GM18520 (cell line): ENCODE data around the gene SSTR4.

Experiments used
- ATAC-seq: cut with Tn5 transposase; IDR thresholded peaks from one replicate; pipeline ENCODE4 v1.9.1; 2021; ENCODE audit not compliant: unreplicated experiment

The SSTR4 gene

GRCh38 chr20:23039885-23040508, 4.9 kb downstream of the SSTR4 start:
- no peak for ATAC-seq

DNA sequence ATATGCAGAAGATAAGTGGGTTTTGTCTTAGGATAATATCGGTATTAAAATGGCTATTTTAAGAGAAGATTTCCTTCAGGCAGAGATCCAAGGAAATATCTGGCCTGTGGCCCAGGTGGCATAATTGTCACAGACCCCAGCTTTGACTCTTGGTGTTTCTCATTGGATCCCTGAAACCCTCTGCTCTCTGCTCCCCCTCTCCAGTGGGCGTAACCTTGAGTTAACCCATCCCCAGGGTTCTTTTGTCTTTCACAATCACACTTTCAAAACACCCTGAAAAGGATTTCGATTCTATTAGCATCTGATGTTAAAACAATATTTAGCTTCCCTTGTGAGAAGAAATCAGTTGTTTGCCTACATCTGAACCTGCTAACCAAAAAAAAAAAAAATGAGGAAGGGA, 7.2 kb downstream of the SSTR4 start:
- no peak for ATAC-seq

DNA sequence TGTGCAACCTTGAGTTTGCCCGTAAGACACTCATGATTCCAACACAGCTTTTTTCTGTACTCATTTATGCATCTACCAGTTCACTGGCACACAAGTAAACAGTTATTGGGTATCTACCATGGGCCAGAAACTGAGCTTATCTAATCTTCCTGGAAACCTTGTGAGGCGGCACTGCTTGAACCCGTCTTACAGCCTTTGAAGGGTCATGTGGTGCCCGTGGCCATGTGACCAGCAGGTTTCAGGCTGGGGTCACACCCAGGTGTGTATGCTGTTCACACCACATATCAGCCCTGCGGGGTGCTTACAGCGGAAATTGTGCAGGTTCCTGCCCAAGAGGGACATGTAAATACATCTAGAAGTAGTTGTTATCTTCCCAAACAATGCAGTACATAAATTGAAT, 8.3 kb downstream of the SSTR4 start:
- ATAC-seq = no peak

DNA sequence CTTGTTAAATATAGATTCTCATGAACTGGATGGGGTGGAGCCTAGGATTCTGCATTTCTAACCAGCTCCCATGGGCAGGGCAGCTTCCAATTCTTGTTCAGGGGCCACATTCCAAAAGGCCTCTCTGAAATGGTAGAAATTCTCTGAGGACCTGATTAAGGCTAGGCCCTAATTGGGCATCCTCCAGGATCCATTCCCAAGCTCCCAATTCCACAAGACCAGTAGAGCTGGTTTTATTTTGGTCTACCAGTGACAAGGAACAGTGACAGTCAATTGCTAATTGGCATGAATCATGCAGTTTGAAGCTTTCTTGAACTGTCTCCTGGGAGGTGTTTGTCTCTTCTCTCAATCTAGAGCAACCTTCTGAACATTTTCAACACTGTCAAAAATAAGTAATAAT, 11.3 kb downstream of the SSTR4 start:
- ATAC-seq = no peak

DNA sequence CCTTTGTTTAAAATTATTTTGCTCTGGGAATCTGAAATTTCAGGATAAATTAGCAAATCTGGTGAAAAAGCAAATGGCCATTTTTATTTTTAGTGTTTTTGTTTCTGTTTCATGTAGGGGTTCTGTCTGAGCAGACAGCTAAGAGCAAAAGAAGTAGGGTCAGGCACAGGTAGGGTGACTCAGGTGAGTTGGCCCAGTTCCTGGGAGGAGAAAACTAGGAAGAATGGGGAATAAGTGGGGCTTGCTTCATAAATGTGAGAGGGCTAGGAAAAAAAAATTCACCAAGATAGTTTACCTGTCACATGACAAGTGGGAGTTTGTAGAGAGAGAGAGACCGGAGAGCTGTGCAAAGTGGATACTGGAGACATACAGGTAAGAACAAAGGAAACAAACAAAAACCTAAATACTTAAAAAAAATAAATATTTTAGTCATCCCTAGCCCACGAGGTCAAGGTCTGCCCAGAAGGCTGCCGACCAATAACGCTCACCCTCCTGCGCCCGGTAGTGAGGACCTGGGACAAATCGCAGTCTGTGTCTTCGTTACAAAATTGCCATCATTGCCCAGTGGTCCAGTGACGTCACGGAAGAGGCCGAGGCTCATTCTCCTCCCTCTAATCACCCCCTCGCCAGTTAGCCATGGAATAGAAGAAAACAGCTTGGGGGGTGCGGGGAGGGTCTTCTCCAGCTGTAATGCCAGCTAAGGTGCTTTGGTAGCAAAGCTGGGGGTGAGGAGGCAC, 12.1 kb downstream of the SSTR4 start:
- ATAC-seq = no peak

DNA sequence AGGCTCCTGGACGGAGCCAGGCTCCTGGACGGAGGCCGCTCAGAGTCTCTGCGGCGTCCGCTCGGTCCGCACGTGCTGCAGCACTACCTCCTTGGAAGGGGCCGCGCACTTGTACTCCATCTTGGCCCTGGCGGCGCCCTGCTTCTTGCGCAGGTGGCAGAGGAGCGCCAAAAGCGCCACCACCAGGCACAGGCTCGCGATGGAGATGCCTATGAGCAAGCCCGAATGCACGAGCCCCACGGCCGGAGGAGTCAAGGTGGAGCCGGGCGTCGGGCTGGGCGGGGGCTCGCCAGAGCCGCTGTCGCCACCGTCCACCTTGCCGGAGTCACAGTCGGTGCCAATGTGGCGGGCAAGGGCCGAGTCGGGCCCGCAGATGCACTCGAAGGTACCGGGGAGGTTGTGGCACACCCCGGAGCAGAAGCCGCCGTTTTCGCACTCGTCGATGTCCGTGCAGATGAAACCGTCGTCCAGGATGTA, 12.7 kb downstream of the SSTR4 start:
- no peak for ATAC-seq

DNA sequence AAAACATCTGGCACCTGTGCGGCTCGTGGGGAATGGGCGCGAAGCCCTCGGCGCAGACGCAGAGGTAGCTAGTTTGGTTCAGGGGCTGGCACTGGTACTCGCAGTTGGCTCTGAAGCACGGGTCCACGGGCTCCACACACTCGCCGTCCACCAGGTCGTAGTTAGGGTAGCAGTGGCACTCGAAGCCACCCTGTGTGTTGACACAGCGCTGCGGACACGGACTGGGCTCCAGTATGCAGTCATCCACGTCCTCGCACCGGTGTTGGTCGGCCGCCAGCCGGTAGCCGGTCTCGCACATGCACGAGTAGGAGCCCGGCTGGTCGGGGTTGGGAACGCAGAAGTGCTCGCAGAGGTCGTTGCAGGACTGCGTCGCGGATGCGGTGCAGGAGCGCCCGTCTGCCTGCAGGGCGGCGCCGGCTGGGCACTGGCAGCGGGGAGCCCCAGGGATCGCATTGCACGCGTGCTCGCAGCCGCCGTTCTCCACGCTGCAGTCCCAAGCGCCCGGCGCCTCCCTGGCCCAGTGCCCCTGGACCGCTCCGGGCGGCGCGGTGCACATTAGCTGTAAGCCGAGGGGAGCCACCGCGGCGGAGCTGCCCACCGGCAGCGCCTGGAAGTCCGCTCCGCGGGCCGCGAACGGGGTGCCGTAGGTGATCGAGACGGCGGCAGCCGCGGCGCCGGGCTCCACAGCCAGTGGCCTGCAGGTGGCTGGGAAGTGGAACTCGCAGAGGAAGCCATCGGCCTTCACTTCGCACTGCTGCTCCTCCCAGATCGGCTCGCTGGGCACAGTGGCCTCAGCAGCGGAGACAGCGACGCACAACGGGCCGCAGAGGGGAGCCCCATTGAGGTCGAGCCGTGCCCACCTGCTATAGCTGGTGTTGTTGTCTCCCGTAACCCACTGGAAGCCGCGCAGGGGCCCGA, 13.4 kb downstream of the SSTR4 start:
- no peak for ATAC-seq

DNA sequence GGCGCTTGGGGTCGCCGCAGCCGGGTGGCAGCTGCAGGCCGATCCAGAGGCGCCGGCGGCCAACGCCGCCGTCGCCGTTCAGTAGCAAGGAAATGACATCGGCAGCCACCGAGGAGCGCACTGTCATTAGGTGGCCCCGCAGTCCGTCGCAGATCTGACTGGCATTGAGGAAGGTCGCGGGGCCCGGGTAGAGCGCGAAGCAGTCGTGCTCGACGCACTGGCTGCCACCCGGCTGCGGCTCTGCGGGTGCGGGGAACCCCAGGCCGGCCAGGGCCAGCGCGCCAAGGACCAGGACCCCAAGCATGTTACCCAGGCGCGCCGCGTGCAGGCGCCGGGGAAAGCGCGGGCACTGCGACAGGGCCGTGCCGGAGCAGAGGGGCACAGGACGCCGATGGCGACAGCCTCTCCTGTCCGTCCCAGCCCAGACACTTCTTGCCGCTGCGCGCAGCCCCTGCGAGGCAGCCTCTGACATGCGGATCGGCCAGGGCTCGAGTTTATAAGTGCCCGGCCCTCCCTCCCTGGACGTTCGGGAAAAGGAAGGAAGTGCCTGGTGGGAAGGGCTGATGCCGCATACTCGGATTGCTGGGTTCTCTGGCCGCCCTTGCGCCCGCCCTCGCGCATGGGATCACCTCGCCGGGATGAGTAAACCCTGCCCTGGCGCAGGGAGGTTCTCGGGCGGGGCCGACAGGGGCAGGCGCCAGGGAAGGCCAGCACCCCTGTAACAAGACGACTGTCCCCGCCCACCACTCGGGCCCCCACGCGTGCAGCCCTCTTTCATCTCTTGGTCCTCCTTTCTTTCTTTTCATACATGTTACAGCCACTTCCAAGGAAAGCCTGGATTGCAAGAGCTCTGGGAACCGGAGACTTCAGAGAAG, 14.3 kb downstream of the SSTR4 start, which contains the start of gene THBD:
Gene THBD, minus strand, starts transcription at position 472 of the 875 bp plus-strand sequence. Its CDS starts 168 bp downstream, at position 304.
- no peak for ATAC-seq

GRCh38 chr20:23050076-23050838, 15.1 kb downstream of the SSTR4 start:
- no peak for ATAC-seq

- no peak for ATAC-seq
Observed at GRCh38 chr20:23050847-23051627, 15.9 kb downstream of the SSTR4 start.

- ATAC-seq = no peak
Observed at GRCh38 chr20:23052904-23053303, 17.8 kb downstream of the SSTR4 start.

DNA sequence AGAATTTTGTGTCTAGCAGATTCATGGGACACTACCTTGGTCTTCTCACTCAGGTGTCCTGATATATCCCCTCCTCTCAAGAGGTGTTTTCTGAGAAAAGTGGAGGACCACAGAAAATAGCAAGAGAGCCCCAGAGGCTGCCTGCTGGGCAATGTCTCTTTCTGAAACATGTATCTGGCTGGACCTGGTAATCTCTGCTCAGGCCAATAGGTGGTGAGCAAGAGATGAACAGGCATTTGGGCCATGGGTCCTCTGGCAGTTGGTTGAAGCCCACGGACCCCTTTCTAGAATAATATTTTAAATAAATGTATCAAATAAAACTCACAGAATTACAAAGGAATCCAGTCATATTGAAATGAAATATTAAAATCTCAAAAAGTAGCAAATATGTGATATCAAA, 23.1 kb downstream of the SSTR4 start:
- no peak for ATAC-seq

DNA sequence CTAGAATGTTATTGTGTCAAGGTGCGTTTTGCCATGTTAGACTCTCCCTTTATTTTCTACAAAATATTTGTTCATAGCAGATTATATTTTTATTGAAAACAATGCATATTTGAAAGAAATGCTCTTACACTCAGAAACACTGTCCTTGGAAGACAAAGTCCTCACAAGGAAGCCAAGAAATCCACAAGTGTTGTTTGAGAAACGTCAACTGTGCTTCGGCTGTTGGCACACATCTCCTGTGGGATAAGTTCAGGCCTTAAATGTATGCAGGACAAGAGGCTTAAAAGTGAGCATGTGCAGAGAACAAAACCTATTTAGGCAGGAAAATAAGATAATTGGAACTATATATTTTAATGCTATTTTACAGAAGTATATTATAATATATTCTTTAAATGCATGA, 23.9 kb downstream of the SSTR4 start:
- no peak for ATAC-seq

- ATAC-seq = no peak
Observed at GRCh38 chr20:23059846-23060245, 24.7 kb downstream of the SSTR4 start.

DNA sequence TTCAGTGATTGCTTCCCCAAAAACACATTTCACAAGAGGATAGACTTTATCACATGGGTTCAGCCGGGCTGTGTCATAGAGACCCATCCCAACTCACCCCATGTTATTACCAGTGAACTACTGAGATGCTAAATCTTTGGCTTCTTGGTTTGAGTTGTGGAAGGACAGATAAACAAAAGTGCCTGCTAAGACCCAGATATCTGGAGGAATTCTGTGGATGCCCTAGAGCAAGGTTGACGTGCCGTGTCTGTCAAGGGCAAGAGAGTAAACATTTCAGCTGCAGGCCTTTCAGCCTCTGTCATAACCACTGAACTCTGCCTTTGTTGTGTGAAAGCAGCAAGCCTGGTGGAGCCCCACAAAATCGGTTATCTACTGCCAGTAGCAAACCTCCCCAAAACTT, 25.5 kb downstream of the SSTR4 start:
- ATAC-seq = no peak

DNA sequence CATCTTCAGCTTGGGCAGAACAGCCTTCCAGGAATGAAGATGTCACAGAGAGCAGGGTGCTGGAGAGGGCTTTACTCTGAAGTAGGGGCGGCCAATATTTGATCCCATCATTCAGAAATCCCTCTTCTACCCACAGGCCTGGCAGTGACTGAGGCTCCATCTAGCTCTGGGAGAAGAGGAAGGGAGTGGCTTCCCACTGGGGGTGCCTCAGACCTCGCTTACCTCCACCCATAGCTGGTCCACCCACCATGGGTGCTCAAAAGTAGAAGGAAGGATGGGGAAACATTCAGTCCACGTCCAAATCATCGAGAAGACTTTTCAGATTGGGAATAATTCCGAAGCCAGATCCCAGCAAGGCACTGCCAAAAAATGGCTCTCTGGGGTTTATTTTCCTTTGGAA, 26.1 kb downstream of the SSTR4 start:
- ATAC-seq = no peak

DNA sequence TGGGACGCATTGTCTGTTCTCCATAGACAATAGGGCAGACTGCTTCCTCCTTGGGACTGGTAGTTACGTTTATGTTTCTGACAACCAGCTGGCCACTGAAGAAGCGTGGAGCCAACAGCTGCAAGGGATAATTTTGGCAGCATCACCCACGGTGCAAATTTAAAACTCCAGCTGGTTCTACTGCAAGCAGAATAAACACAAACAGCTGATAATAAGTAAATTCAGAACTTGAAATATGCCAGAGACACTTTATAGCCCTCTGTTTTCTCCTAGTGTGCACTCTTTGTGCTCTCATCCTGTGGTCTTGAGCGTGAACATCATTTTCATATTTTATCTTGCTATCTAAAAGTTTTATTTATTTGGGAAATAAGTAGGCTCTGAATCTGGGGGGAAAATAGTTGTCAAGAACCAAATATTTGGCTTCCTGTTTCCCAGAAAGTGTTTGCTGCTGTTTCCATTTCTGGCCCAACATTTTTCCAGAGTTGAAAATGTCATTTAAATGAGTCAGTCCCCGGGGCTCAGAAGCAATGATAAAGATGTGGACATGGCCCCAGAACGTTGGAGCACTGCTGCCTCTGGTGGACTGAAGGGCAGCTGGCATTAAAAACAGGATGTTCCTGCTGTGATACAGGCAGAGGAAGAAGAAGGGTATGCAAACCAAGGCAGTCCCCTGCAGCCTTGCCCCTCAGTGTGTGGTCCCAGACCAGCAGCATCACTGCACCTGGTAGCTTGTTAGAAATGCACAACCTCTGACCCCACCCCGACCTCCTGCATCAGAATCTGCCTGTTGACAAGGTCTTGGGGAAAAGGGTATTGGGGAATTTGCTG, 26.8 kb downstream of the SSTR4 start:
- no peak for ATAC-seq

DNA sequence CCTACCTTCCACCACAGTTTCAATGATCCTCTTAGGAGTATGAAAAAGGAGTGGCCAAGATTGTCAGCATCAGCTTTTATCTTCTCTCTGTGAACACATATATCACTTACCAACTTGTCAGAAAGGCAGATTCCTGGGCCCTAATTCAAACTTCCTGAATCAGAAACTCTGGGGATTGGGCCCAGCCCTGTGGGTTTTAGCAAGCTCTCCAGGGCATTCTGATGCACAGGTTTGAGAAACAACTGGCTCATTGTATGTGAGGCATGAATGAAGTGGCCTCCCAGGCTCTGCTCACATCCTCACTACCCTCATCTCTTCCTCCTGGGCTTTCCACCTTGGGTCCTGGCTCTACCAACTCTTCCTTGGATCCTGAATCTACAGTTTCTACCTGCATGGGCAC, 27.5 kb downstream of the SSTR4 start:
- no peak for ATAC-seq
